HG03025 (cell line): ENCODE results near the gene NOCT.
"Not testable (repeated sequence)": the region's sequence is repeated elsewhere in the genome, so short reads cannot be mapped to it uniquely, and the experiment has no call there.

Source experiments
- ATAC-seq: cut with Tn5 transposase; IDR thresholded peaks from one replicate; pipeline ENCODE4 v1.9.1; 2021; ENCODE audit warnings: mild to moderate bottlenecking, moderate library complexity; ENCODE audit not compliant: unreplicated experiment, low FRiP score

The NOCT gene

GRCh38 chr4:139009702-139010101 lies 5.9 kb upstream of the NOCT start:
- no peak for ATAC-seq

GRCh38 chr4:139011225-139011950 lies 4.2 kb upstream of the NOCT start:
- no peak for ATAC-seq

GRCh38 chr4:139014371-139015268 lies 961 bp upstream of the NOCT start:
- no peak for ATAC-seq

GRCh38 chr4:139015948-139016471 lies 429 bp downstream of the NOCT start:
- ATAC-seq, result peak; percentile 38

GRCh38 chr4:139017861-139018260 lies 2.3 kb downstream of the NOCT start:
- no peak for ATAC-seq

GRCh38 chr4:139018501-139018900 lies 2.9 kb downstream of the NOCT start:
- ATAC-seq, result no peak

- no peak for ATAC-seq
Observed at GRCh38 chr4:139018971-139019758, 3.6 kb downstream of the NOCT start.

GRCh38 chr4:139020384-139020783 lies 4.8 kb downstream of the NOCT start:
- no peak for ATAC-seq

- not testable (repeated sequence) for ATAC-seq
Observed at GRCh38 chr4:139021071-139021470, 5.5 kb downstream of the NOCT start.

GRCh38 chr4:139022835-139023234 lies 7.3 kb downstream of the NOCT start:
- ATAC-seq, result no peak

- no peak for ATAC-seq
Observed at GRCh38 chr4:139024686-139025085, 9.1 kb downstream of the NOCT start.

GRCh38 chr4:139025841-139026240 lies 10.3 kb downstream of the NOCT start:
- ATAC-seq, result no peak

- no peak for ATAC-seq
Observed at GRCh38 chr4:139027776-139028175, 12.2 kb downstream of the NOCT start.

- no peak for ATAC-seq
Observed at GRCh38 chr4:139028191-139028661, 12.6 kb downstream of the NOCT start.

- not testable (repeated sequence) for ATAC-seq
Observed at GRCh38 chr4:139029866-139030363, 14.3 kb downstream of the NOCT start.

GRCh38 chr4:139030614-139031235 lies 15.1 kb downstream of the NOCT start:
- ATAC-seq, result no peak

- ATAC-seq, result no peak
Observed at GRCh38 chr4:139035650-139036049, 20.1 kb downstream of the NOCT start.

- no peak for ATAC-seq
Observed at GRCh38 chr4:139036885-139037284, 21.3 kb downstream of the NOCT start.

- no peak for ATAC-seq
Observed at GRCh38 chr4:139038874-139039443, 23.4 kb downstream of the NOCT start.
